Measurements from ENCODE around the gene EXOC3L2.

The EXOC3L2 gene

GRCh38 chr19:45175515-45176345 is 69.5 kb downstream of the EXOC3L2 start:
- TF ChIP-seq EZH2 (IDR thresholded peaks at IDR 0.05; ENCODE audit: borderline replicate concordance, low read length) (no peak), CTCF (IDR thresholded peaks at IDR 0.05; ENCODE audit: low read length) (no peak)
- H3K79me2 ChIP-seq (ENCODE audit: insufficient read depth, low read length) = peaks cover 3% of the 10 kb centered on the region; the same call in 1 of the 2 replicates
- no peak overlapping the region for H3K4me2 ChIP-seq (ENCODE audit: low read length)
- no peak overlapping the region for H3K9ac ChIP-seq (ENCODE audit: low read length)
- no peak overlapping the region for H3K27ac ChIP-seq (ENCODE audit: low read depth, low read length, poor library complexity, severe bottlenecking)
- H4K20me1 ChIP-seq (ENCODE audit: insufficient read depth, low read length) = no peaks in the 10 kb centered on the region
- H3F3A ChIP-seq (ENCODE audit: insufficient read depth, low read length) = no peaks in the 10 kb centered on the region
- H3K36me3 ChIP-seq (ENCODE audit: insufficient read depth, low read length) = no peaks in the 10 kb centered on the region
- H3K9me3 ChIP-seq (ENCODE audit: low read length) = no peaks in the 10 kb centered on the region
- H3K9me2 ChIP-seq (ENCODE audit: low read depth, low read length) = no peaks in the 10 kb centered on the region
- H3K4me3 ChIP-seq (ENCODE audit: low read depth, low read length, poor library complexity, severe bottlenecking) = no peak overlapping the region
- H2AFZ ChIP-seq (ENCODE audit: low read length) = no peak overlapping the region
- H3K27me3 ChIP-seq (ENCODE audit: insufficient read depth, low read length) = no peaks in the 10 kb centered on the region
- peaks cover 21% of the 10 kb centered on the region for H3K4me1 ChIP-seq (ENCODE audit: insufficient read depth, low read length, severe bottlenecking)

GRCh38 chr19:45173816-45174215 is 71.4 kb downstream of the EXOC3L2 start:
- no peak overlapping the region for H3K27ac ChIP-seq (ENCODE audit: low read depth, low read length, poor library complexity, severe bottlenecking)
- no peaks in the 10 kb centered on the region for H3K79me2 ChIP-seq (ENCODE audit: insufficient read depth, low read length)
- H3K4me2 ChIP-seq (ENCODE audit: low read length) = no peak overlapping the region
- no peak overlapping the region for H3K4me3 ChIP-seq (ENCODE audit: low read depth, low read length, poor library complexity, severe bottlenecking)
- H3K9me3 ChIP-seq (ENCODE audit: low read length) = no peaks in the 10 kb centered on the region
- no peak overlapping the region for H2AFZ ChIP-seq (ENCODE audit: low read length)
- peaks cover 9% of the 10 kb centered on the region for H3K4me1 ChIP-seq (ENCODE audit: insufficient read depth, low read length, severe bottlenecking)
- H3K9ac ChIP-seq (ENCODE audit: low read length) = no peak overlapping the region
- H3K36me3 ChIP-seq (ENCODE audit: insufficient read depth, low read length) = no peaks in the 10 kb centered on the region
- H3K27me3 ChIP-seq (ENCODE audit: insufficient read depth, low read length) = no peaks in the 10 kb centered on the region
- H3F3A ChIP-seq (ENCODE audit: insufficient read depth, low read length) = no peaks in the 10 kb centered on the region
- no peaks in the 10 kb centered on the region for H4K20me1 ChIP-seq (ENCODE audit: insufficient read depth, low read length)
- H3K9me2 ChIP-seq (ENCODE audit: low read depth, low read length) = no peaks in the 10 kb centered on the region
- TF ChIP-seq EZH2 (IDR thresholded peaks at IDR 0.05; ENCODE audit: borderline replicate concordance, low read length) (no peak), CTCF (IDR thresholded peaks at IDR 0.05; ENCODE audit: low read length) (no peak)

GRCh38 chr19:45172611-45173208 is 72.5 kb downstream of the EXOC3L2 start:
- Histone ChIP-seq H3K4me2 (ENCODE audit: low read length) (no peak overlapping the region), H3K9me2 (ENCODE audit: low read depth, low read length) (no peaks in the 10 kb centered on the region), H3K4me3 (ENCODE audit: low read depth, low read length, poor library complexity, severe bottlenecking) (no peak overlapping the region), H3K27me3 (ENCODE audit: insufficient read depth, low read length) (no peaks in the 10 kb centered on the region), H4K20me1 (ENCODE audit: insufficient read depth, low read length) (no peaks in the 10 kb centered on the region), H2AFZ (ENCODE audit: low read length) (no peak overlapping the region), H3K9me3 (ENCODE audit: low read length) (no peaks in the 10 kb centered on the region), H3K9ac (ENCODE audit: low read length) (no peak overlapping the region), H3K79me2 (ENCODE audit: insufficient read depth, low read length) (no peaks in the 10 kb centered on the region), H3K36me3 (ENCODE audit: insufficient read depth, low read length) (no peaks in the 10 kb centered on the region), H3K27ac (ENCODE audit: low read depth, low read length, poor library complexity, severe bottlenecking) (no peak overlapping the region), H3K4me1 (ENCODE audit: insufficient read depth, low read length, severe bottlenecking) (peaks cover 9% of the 10 kb centered on the region), H3F3A (ENCODE audit: insufficient read depth, low read length) (no peaks in the 10 kb centered on the region)
- no peak for TF ChIP-seq CTCF (IDR thresholded peaks at IDR 0.05; ENCODE audit: low read length)
- TF ChIP-seq EZH2 (IDR thresholded peaks at IDR 0.05; ENCODE audit: borderline replicate concordance, low read length) = no peak

Data from OCI-LY1 (cell line).